ENCODE data around the gene STX16.

GRCh38 chr20:58666702-58667101 is 15.6 kb downstream of the STX16 start:
- TF ChIP-seq, protein P1, sequence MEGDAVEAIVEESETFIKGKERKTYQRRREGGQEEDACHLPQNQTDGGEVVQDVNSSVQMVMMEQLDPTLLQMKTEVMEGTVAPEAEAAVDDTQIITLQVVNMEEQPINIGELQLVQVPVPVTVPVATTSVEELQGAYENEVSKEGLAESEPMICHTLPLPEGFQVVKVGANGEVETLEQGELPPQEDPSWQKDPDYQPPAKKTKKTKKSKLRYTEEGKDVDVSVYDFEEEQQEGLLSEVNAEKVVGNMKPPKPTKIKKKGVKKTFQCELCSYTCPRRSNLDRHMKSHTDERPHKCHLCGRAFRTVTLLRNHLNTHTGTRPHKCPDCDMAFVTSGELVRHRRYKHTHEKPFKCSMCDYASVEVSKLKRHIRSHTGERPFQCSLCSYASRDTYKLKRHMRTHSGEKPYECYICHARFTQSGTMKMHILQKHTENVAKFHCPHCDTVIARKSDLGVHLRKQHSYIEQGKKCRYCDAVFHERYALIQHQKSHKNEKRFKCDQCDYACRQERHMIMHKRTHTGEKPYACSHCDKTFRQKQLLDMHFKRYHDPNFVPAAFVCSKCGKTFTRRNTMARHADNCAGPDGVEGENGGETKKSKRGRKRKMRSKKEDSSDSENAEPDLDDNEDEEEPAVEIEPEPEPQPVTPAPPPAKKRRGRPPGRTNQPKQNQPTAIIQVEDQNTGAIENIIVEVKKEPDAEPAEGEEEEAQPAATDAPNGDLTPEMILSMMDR (IDR thresholded peaks at IDR 0.05; ENCODE audit: low read length) = no peak
- TF ChIP-seq EZH2 (IDR thresholded peaks at IDR 0.05; ENCODE audit: borderline replicate concordance, low read length) = no peak
